ENCODE data around the gene CDC42BPG.

GRCh38 chr11:64845129-64845775 is 799 bp upstream of the CDC42BPG start:
- TF ChIP-seq CTCF (IDR thresholded peaks at IDR 0.05), result no peak
- no peak for TF ChIP-seq POLR2A (IDR thresholded peaks at IDR 0.05)
